Glomerular endothelial cell (primary cell): ENCODE results near the gene ITIH5. TPM values are rescaled to one million over a fixed set of nuclear protein-coding genes. Genes with fewer than 3 reads are reported as not detected.
"Not testable (repeated sequence)": the region's sequence is repeated elsewhere in the genome, so short reads cannot be mapped to it uniquely, and the experiment has no call there.

Experiments
- DNase-seq: peaks from one replicate; pipeline ENCODE4 v3.0.0-alpha.2; 2011; ENCODE audit warnings: low read depth, low spot score; ENCODE audit errors: extremely low read depth
- total RNA-seq: library from RNA; depleted of rRNA; stranded (reverse); fragments of >200 nt; gene quantifications from 2 replicates; pipeline ENCODE4 v1.2.3, GENCODE V29; 2015

The ITIH5 gene
- total RNA-seq, 1 donor from 2014 or later: 0.35 TPM

DNA sequence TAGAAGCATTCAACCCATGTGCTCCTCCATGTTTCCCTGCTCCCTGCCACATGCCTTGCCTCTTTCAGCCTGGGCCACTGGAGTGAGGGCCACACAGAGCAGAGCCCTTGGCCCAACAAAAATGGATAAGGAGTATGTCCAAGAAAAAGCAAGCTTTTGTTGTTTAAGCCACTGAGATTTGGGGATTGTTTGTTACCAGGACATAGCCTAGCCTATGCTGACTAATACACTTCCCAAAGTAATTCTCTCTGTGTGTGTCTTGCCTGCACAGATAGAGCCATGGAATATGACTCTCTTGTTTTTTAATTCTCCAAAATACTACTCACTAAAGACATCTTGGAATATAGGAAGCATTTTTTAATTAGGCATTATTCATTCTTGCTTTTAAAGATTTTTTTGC lies 22.8 kb upstream of the ITIH5 start:
- DNase-seq: no peak

DNA sequence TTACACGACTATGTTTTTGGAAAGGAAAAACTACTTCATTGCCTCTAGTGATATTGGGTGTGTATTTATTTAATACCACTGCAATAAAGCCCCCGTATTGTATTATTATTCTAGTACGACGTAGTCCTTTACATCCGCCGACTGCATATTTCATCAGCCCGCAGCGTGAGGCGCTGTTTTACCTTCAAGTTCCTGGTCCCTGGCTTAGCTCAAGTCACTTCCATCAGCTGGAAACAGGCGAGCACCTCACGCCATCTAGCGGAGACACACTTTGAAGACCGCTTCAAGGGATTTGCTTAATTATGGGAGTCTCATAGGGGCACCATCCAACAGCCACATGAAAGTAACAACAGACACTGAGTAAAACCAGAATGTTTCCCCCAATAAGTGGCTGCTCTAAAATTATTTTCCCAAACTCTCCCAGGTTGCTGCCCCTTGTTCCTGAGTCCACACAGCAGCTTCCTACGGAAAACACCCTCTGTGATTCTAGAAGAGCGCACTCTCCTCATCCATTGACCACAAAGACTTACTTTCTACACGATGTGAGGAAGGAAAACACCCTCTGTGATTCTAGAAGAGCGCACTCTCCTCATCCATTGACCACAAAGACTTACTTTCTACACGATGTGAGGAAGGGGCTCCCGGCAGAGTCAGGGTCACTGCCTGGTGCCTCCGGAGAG lies 20.6 kb upstream of the ITIH5 start:
- peak; percentile 72 for DNase-seq

DNA sequence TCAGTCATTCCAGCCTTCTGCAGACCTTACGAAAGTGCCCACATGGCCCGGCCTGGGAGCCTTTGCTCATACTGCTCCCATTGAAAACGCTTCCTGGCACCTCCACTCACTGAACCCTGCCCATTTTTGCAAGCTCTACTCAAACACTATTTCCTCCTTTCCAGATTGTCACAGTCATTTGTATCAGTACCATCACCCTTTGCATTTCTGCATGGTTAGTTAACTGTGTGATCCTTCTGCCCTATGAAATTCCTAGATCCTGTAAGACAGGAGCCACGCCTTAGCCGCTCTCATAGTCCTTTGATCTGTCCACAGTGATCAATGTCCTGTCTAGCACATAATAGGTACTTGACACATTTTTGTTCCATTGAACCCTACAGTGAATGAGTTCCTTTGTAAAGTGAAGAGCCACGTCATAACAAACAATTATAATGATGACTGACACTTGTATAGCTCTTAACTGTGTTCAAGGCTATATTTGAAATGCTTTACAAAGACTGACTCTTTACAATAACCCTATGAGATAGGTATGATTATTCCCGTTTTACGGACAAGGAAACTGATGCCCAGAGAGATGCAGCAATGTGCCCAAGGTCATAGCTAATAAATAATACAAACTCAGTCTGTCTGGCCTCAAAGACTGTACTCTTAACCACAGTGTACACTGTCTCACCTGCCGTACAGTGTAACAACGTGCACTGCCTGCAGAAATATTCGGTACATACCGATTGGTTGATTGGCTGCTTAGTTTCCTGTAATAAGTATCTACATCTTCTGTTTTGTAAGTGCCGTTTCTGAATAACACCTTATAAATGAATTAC lies 19.8 kb upstream of the ITIH5 start:
- DNase-seq: no peak

DNA sequence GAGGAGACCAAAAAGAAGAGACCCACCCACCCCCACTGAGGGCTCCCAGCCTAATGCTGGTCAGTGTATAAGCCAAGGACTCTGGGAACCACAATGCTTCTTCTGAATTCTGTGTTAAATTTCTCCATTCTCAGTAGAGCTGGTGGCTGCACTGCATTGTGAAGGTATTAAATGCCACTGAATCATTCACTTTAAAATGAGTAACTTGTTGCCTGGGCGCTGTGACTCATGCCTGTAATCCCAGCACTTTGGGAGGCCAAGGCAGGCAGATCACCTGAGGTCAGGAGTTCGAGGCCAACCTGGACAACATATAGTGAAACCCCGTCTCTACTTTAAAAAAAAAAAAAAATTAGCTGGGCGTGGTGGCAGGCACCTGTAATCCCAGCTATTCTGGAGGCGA lies 13.3 kb upstream of the ITIH5 start:
- not testable (repeated sequence) for DNase-seq

DNA sequence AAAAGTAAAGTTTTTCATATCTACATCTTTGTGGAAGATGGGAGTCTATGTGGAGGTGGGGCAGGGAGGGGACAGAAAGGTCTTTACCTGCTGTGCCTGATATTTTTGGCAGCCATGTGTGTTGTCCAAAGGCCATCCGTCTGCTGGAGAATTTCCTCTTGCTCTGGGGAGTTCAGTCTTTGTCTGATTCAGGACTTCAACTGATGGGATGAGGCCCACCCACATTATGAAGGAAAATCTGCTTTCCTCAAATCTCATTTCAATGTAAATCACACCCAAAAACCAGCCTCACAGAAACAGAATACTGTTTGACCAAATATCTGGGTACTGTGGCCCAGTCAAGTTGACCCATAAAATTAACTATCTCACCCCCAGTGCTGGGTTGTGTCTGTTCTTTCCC lies 12.5 kb upstream of the ITIH5 start:
- no peak for DNase-seq

DNA sequence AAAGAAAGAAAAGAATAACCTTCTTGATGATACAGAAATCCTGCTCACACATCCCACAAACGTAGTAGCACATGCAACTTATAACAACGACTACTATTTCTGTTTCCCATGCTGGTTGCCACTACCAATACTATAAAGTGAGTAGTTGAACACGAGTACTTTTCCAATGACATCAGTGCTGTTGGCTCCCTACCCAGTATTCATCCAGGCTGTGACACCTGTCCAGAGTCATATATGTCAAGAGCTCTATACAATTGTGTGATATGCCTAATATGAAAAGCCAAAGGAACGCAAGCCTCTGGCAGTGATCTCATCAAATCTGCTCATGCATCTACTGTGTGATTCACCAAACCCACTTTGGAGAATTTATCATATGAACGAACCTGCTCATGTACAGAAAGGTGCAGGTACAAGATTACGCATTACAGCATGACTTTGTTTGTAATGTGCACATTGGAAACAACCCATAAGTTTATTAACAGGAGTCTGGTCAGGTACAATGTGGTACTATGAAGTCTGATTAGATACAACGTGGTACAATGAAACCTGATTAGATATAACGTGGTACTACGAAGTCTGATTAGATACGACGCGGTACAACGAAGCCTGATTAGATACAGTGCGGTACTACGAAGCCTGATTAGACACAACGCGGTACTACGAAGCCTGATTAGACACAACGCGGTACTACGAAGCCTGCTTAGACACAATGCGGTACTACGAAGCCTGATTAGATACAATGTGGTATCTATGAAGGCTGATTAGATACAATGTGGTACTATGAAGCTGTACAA lies 5.8 kb upstream of the ITIH5 start:
- no peak for DNase-seq

DNA sequence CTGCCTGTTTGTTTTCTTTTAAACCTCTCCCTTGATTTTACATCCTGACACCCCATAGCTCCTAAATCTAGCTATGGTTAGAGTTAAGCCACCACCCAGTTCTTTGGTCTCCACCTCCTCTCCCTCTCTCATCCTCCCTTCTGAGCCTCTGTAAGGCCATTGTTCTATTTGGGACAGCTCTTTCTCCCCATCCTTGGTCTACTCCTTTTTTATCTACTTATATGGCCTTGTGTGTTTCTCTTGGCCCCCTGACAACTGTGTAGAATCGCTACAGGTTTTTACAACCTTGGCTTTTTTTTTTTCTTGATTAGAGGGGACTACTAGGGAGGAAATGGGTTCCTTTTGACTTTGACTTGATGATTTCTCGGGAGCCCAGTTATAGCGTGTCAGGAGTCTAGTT lies 3.4 kb upstream of the ITIH5 start:
- DNase-seq: no peak

DNA sequence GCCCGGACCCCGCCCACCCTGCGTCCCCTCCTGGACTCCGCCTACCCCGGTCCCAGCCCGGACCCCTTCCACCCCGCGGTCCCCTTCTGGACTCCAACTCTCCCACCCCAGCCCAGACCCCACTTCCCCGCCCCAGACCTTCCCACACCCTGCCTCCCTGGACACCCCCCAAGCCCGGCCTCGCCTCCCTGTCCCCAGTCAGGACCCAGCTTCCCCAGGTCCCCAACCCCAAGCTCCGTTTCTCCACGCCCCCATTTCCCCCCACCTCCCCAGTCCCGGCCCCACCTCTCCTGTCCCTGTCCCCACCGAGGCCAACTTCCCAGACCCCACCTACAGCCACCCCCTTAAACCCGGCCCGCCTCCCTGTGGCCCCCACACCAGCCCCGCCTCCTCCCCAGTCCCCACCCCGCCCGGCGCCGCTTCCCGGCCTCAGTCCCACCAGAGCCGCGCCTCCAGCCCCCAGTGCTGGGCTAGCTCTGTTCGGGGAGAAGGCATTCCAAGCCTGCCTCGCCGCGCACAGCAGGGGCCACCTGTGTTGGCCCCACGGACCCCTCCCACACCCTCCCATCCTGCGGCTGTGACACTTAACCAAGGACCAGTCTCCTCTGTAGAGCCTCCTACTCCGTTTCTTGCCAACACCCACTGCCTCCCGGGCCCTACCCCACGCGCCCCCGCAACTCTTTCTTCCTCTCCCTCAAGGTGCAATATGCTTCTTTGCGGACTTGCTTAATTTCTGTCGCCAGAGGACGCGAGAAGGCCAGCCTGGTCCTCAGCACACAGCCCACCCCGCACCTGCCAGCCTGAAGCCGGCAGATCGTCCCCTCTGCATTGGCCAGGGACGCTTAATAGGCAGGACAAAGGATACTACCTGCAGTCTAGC lies 736 bp upstream of the ITIH5 start:
- DNase-seq: no peak

DNA sequence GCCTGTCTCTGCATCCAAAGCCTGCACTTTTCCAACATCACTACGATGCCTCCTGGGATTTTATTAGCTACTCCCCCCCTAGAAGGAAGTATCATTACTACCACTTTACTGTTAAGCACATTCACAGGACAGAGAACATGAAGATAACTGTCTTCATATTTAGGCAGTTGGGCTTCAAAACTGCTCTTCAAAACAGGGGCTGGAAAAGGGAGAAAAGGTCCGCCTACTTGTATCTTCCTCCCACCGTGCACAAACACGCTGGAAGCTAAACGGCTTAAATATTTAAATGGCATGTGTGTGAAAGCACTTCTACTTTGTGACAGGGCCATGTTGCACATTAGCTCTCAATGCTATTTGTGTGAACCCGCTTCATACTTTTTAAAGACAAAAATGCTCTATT lies 999 bp downstream of the ITIH5 start:
- DNase-seq: no peak

DNA sequence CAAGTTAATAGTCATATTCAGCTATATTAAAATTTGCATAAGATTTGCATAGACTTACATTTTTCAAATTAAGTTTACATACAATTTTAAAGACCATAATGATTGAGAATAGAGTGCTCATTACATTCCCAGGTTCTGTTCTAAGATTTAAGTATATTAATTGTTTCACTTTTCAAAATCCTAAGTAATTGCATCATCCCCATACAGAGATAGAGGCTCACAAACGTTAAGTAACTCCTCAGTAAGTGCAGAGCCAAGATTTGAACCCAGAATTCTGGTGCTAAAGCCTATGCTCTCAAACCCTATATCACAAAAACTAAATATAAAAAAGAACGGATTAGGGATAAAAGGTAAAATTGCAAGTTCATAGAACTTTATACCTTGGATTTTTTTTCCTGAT lies 2.1 kb downstream of the ITIH5 start:
- no peak for DNase-seq

DNA sequence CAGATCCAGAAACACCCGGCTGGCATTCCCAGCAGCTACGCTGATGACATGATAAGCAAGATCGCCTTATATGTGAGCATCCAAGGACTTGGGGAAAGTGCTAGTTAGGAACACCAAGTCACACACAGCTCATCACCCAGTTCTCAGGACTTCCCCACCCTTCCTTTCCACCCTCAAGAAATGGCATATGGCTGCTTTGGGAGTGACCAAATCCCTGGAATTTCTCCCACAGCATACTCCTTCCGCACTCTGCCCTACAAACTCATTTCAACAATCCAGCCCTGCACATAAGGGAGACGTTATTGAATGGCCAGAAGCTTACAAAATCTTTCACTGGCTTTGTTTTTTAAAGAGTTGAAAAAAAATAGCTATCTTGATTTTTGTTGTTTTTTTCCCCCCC lies 4.2 kb downstream of the ITIH5 start:
- no peak for DNase-seq

DNA sequence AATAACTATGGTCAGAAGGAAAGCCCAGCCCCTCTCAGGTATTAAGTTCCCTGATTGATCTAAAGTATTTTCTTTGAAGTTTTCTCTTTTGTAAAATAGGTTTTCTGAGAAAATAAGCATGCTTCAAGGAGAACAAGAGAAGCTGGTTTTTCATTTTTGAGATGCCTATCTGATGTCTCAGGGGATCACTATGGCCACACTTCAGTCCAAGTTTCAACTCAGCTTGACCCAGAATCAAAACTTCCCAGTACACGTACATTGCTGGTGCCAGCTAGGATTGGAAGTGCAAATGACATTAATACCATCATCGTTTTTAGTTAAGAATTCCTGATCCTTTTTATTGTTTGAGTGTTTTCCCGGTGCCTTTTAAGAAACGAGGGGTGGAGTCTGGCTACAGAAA lies 7.2 kb downstream of the ITIH5 start:
- DNase-seq: no peak

DNA sequence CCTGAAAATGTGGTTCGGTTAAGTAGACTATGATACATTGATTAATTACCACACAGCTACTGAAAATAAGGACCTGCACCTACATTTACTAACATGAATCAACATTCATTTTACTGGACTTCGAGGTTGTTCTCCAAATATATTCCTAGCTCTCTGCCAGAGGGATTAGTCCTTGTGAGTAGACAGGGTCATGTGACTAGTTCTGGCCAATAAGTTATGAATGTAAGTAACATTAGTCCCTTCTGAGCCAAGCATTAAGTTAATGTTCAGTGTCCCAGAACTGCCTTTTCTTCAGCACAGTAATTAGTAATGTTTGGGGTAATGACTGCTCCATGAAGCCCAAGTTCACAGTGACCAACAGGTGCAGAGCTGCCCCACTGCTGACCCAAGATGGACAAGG lies 9.2 kb downstream of the ITIH5 start:
- DNase-seq: no peak

DNA sequence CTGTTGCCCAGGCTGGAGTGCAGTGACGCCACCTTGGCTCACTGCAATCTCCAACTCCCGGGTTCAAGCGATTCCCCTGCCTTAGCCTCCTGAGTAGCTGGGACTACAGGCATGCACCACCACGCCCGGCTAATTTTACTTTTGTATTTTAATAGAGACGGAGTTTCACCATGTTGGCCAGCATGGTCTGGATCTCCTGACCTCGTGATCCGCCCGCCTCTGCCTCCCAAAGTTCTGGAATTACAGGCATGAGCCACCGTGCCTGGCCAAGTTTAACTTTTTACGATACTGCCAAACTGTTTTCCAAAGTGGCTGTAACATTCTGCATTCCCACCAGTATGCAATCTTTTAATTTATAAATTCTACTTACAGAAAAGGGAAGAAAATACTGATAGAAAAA lies 9.7 kb downstream of the ITIH5 start:
- not testable (repeated sequence) for DNase-seq

DNA sequence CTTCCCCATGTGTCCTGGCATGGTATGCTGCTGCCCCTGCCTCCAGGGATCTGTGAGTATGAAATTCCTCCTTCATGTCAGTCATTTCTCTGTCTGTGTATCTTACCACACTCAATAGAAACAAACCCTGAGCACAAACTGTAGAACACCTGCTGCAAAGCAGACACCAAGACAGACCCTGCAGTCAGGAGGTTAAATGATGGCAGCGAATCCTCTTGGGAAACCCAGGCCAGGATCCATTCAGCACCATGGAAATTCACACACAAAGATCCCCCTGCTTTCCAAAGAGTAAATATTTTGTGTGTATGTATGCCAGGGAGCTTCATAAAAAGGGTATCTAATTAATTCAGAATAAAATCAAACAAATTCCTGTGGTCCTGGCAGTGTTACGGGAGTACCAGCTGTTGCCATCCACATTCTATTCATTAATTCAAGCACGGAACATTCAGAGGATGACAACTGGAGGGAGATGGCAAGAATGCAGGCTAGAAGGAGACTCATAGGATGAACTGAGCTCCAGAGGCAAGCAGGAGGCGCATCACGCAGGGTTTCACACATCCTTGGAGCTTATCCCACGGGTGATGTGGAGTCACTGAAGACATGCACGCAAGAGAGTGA lies 14.8 kb downstream of the ITIH5 start:
- DNase-seq: no peak

DNA sequence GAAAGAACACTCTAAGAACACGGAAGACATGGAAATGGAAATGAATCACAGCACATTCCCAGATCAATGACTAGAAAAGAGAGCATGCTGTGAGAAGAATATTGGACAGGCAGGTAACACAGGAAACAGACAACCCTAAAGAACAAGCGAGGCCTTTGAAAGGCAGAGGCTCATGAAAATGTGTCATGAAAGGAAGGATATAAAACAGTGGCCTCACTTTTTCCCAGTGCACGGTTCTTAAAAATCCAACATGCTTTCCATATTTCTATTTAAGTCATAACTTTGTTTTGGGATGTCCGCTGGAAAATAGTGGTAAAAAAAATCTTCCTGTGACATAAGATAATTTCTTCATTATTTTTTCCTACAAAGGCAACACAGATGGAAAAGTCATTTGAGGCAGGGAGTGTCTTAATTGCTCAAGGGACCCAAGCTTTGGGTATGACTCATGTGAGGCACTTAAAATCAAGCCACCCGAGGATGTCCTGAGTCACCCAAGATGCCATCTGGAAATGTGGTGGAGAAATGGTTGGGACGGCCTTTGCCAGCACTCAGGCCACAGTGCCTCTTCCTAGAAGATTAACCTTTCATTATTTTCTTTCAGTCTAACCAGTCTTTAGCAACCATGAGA lies 17.0 kb downstream of the ITIH5 start:
- DNase-seq: no peak

DNA sequence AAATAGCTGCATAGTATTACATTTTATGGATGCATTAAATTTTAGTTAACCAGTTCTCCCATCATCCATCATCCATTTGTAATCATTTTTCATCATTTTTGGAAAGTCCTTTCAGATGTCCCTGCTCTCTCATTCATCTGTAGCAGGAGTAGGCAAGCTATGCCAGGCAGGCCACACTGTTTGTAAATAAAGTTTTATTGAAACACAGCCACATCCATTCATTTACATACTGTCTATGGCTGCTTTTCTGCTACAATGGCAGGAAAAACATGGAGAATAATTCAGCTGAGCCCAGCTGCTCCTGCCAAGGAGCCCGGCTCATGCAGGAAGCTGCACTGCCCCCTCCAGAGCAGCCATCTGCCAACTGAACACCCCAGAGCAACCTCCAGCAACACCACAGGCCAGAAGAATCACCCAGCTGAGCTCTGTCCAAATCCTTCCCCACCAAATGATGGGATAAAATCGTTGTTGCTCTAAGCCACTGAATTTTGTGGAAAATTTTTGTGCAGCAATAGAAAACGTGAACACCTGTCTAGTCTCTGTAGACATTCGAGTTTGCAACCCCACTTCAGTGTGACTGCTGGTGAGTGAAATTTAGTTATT lies 19.6 kb downstream of the ITIH5 start:
- DNase-seq: no peak

DNA sequence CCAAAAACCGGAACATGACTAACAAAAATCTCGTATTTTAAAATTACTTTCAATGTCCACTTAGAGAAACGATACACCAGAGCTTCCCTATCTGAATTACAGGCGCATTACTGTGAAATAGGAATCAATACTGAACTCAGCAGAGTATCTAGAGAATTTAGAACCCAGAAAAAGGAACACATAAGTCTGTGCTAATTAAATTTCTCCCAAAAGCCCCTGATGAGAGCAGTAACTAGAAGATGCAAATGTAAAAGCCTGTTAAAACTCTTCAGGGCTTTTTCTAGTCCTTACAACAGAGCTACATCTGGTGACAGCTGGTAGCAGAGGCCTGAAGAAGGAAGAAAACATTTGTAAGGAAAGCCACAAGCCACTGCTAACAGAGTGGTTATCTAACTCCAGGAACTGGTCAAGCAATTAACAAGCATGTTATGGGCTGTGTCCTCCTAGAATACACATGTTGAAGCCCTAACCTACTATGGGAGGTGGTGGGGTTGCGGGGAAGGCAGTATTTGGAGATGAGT lies 24.2 kb downstream of the ITIH5 start:
- no peak for DNase-seq
